Endothelial cell of hepatic sinusoid (primary cell): Measurements from ENCODE around the gene CCNG1.

Source experiments
- in situ Hi-C: cut with HindIII; loops from 2 replicates; pipeline ENCODE4 v1.10.0; 2017; ENCODE audit warnings: low sequenced_read_pairs

CCNG1 gene

DNA sequence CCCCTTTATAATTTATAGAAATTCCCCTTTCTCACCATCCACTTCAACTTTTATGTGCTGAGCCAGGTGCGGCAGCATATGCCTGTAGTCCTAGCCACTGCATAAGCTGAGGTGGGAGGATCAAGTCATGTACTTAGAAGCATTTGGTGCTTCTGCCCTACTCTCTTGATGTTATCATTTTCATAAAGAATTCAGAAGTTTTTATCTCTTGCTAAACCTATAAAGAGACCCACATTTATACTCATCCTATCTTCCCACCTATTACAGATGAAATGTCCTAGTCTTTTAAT, 41.5 kb downstream of the CCNG1 start:
- in situ Hi-C loops = no loop called here

DNA sequence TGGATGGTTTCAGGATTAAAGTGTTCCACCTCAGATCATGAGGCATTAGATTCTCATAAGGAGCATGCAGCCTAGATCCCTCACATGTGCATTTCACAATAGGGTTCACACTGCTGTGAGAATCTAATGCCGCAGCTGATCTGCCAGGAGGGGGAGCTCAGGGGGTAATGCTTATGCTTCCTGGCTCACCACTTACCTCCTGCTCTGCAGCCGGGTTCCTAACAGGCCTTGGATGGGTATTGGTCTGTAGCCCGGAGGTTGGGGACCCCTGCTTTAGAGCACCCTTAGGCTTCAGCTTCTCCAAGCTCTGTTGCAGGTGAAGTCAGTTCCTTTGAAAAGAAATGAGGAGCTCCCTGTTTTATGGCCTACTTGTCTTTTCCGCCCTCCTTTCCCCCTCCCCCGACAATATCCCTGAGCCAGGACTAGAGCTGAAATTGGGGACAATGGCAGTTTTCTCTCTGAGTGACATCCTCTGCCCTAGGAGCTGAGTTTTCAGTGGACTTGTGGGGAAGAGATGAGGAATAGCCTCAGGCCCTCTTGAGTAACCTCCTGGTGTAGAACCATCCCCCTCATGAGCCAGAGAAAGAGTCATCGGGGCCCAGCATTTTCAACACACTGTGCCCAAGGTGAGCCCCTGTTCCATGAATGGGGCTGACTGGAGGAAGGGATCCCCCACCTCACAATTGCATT, 51.8 kb downstream of the CCNG1 start:
- in situ Hi-C loops = no loop called here

DNA sequence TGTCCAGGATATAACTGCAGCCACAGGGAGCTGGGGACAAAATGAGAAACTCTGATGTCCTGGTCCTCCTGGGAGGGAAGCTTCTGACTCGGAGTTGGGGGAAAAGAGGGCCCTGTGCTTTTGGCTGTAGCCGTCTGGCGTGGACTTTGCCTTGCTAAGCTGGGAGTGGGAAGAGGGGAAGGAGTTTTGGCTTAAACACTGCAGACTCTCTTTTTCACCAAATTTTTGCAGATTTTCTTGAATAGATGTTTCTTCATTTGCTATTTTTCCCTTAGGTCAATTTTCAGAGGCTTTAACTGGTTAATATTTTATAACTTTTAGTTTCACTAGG, 52.3 kb downstream of the CCNG1 start:
- in situ Hi-C loops = no loop called here
